ENCODE data around the gene ARHGAP26. TPM values are rescaled to one million over a fixed set of nuclear protein-coding genes. Genes with fewer than 3 reads are reported as not detected.
A peak's percentile ranks its signal among the peaks of the same experiment; 100 is the strongest.

Gene ARHGAP26
- total RNA-seq, 4 donors from 2014 or later = 12.4 to 49.5 (median 31.8) TPM

DNA sequence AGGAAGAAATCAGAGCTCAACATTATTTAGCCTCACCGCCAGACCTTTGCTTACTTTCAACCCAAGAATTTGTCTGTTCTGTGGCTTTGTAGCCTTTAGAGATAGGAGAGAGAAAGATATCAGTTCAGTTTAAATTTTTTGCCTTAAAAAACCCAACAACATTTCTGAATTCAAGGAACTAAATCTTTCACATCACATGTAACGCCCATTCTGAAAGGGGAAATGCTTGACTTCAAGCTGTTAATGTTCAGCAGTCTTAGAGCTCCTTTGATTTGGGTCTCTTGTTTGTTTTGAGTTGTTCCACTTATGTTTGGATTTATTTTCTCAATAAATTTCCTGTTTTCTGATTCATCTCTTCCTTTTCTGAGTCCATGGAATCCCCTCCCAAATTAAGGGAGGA, 294.5 kb downstream of the ARHGAP26 start:
- Histone ChIP-seq H3K27me3 (no peaks in the 10 kb centered on the region), H3K4me3 (no peak overlapping the region), H3K36me3 (no peaks in the 10 kb centered on the region), H3K9me3 (no peaks in the 10 kb centered on the region), H3K27ac (peak overlapping the region; percentile 42 to 68), H3K4me1 (peaks cover 0 to 8% of the 10 kb centered on the region in 2 donors)
- TF ChIP-seq, protein P1, sequence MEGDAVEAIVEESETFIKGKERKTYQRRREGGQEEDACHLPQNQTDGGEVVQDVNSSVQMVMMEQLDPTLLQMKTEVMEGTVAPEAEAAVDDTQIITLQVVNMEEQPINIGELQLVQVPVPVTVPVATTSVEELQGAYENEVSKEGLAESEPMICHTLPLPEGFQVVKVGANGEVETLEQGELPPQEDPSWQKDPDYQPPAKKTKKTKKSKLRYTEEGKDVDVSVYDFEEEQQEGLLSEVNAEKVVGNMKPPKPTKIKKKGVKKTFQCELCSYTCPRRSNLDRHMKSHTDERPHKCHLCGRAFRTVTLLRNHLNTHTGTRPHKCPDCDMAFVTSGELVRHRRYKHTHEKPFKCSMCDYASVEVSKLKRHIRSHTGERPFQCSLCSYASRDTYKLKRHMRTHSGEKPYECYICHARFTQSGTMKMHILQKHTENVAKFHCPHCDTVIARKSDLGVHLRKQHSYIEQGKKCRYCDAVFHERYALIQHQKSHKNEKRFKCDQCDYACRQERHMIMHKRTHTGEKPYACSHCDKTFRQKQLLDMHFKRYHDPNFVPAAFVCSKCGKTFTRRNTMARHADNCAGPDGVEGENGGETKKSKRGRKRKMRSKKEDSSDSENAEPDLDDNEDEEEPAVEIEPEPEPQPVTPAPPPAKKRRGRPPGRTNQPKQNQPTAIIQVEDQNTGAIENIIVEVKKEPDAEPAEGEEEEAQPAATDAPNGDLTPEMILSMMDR (IDR thresholded peaks at IDR 0.05) = no peak
- no peak for TF ChIP-seq POLR2A (IDR thresholded peaks at IDR 0.05)
- DNase-seq = no peak
- intact Hi-C loops (cut with DNase I; ENCODE audit: low total_unique reads) = no loop called here

DNA sequence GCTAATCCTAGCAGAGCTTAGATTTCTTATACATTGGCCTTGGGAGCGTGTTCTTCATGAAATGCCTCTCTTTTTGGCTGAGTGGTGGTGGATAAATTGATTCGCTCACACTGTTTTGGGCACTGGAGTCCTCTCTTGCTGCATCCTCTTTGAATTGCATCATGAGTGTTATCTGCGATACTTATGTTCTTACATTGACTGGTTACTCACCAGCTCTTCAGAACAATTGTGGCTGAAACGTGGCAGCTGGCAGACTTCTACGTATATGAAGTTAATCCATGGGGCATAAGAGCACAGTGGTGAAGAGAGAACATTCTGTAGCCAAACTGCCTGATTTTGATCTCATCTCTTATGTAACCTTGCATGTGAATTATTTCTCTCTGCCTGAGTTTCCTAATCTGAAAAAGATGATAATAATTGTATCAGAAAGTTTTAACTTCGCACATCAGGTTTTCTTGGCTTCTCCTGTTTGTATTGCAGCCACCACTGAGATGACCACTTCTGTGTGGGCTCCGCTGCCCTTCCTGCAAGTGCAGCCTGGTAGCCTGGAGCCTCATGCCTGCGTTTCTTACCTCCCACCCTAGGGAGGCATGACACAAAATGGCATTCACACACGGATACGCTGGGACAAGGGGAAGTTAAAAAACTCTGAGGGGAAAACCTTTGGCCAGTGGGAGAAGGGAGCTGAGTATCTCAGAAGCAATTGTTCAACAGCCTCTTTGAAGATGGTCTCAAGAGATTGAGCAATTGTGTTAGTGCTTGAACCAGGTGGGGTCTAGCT, 295.2 kb downstream of the ARHGAP26 start:
- peak in 1 of 2 donors; percentile 36 for DNase-seq
- H3K27me3 ChIP-seq = no peaks in the 10 kb centered on the region
- intact Hi-C loops (cut with DNase I; ENCODE audit: low total_unique reads) = no loop called here
- peak overlapping the region; percentile 42 to 68 for H3K27ac ChIP-seq
- H3K36me3 ChIP-seq = no peaks in the 10 kb centered on the region
- H3K4me3 ChIP-seq = no peak overlapping the region
- H3K4me1 ChIP-seq = peaks cover 0 to 8% of the 10 kb centered on the region in 2 donors
- TF ChIP-seq POLR2A (IDR thresholded peaks at IDR 0.05) = no peak
- TF ChIP-seq, protein P1 (IDR thresholded peaks at IDR 0.05) = no peak
- H3K9me3 ChIP-seq = no peaks in the 10 kb centered on the region

DNA sequence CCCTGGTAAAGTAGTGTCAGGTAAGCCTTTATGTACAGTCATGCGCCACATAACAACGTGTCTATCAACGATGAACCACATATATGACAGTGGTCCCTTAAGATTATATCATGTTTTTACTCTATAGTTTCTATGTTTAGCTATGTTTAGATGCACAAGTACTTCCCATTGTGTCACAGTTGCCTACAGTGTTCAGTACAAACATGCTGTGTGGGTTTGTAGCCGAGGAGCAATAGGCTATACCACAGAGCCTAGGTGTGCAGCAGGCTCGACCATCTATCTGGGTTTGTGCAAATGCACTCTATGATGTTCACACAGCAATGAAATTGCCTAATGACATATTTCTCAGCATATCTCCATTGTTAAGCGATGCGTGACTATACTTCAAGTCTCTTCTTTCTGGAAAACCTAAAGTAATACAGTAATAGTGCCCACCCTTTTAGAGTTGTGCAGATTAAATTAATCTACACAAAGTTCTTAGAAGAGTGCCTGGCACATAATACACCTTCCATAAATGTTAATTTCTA, 295.9 kb downstream of the ARHGAP26 start:
- Histone ChIP-seq H3K27me3 (no peaks in the 10 kb centered on the region), H3K36me3 (no peaks in the 10 kb centered on the region), H3K4me1 (peaks cover 0 to 8% of the 10 kb centered on the region in 2 donors), H3K4me3 (no peak overlapping the region), H3K9me3 (no peaks in the 10 kb centered on the region), H3K27ac (peak overlapping the region; percentile 37 to 42)
- intact Hi-C loops (cut with DNase I; ENCODE audit: low total_unique reads) = no loop called here
- DNase-seq = no peak
- TF ChIP-seq, protein P1 (IDR thresholded peaks at IDR 0.05) = no peak
- no peak for TF ChIP-seq POLR2A (IDR thresholded peaks at IDR 0.05)

DNA sequence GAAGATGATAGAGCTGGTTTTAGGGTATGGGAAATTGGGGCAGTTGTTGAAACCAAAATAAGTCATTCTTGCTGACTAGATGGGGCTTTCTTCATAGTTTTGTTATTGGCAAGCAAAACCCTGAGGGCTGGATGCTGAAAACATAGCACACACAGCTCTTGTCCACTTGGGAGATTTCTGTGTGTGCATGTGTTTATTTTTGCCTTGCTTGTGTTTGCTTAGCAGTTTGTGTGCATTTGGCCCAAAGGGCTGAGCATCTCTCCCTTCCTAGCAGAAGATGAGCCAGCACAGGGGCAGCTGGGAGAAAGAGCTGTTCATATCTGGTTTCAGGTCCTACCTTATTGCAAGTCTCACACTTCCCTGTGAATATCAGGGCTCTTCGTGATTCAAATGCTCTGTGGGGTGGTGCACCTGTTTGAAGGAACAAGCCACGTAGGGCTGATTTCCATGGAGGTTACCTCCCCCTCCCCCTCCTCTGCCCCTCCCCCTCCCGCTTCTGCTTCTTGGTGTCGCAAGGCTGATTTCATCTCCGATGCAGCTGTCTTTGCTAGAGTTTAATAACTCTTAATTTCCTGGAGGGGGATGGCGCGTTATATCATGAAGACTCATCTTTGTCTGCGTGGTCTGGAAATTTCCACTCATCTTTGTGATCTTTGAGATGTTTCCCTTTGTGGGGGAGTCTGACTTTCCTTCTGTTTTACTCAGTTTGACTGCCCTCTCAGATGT, 296.5 kb downstream of the ARHGAP26 start:
- no peaks in the 10 kb centered on the region for H3K9me3 ChIP-seq
- intact Hi-C loops (cut with DNase I; ENCODE audit: low total_unique reads) = no loop called here
- DNase-seq = peak; percentile 26 to 33
- no peaks in the 10 kb centered on the region for H3K36me3 ChIP-seq
- H3K4me3 ChIP-seq = no peak overlapping the region
- H3K27me3 ChIP-seq = no peaks in the 10 kb centered on the region
- TF ChIP-seq, protein P1 (IDR thresholded peaks at IDR 0.05) = no peak
- no peak for TF ChIP-seq POLR2A (IDR thresholded peaks at IDR 0.05)
- H3K27ac ChIP-seq = peak overlapping the region; percentile 5 to 24
- peaks cover 0 to 8% of the 10 kb centered on the region in 2 donors for H3K4me1 ChIP-seq

DNA sequence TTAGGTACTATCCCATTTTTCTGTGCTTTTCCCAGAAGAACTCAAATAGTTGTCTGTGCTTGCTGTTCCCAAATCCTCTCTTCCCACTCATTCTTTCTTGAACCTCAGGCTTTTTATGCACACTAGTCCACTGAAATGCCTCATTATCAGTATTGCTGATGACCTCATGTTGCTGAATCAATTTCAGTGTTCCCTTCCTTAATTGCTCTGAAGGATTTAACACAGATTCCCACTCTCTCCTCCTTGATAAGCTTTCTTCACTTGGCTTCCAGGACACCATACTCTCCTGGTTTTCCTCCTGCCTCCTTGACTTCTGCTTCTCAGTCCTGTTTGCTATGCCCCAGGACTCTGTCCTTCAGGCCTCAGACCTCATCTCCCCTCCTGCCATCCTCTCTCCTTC, 298.5 kb downstream of the ARHGAP26 start:
- no peak for DNase-seq
- no peak overlapping the region for H3K27ac ChIP-seq
- H3K9me3 ChIP-seq = no peaks in the 10 kb centered on the region
- H3K36me3 ChIP-seq = no peaks in the 10 kb centered on the region
- H3K4me1 ChIP-seq = peaks cover 0 to 8% of the 10 kb centered on the region in 2 donors
- intact Hi-C loops (cut with DNase I; ENCODE audit: low total_unique reads) = no loop called here
- no peak overlapping the region for H3K4me3 ChIP-seq
- TF ChIP-seq, protein P1 (IDR thresholded peaks at IDR 0.05) = no peak
- TF ChIP-seq POLR2A (IDR thresholded peaks at IDR 0.05) = no peak
- H3K27me3 ChIP-seq = no peaks in the 10 kb centered on the region
